IPS-NIHi7 (cell line): Measurements from ENCODE around the gene CFAP141.
"Not testable (repeated sequence)": the region's sequence is repeated elsewhere in the genome, so short reads cannot be mapped to it uniquely, and the experiment has no call there.

Experiments used
- DNase-seq: peaks from one replicate; pipeline ENCODE4 v3.0.0; 2012; ENCODE audit warnings: mixed read lengths; ENCODE audit errors: extremely low spot score

CFAP141 gene

DNA sequence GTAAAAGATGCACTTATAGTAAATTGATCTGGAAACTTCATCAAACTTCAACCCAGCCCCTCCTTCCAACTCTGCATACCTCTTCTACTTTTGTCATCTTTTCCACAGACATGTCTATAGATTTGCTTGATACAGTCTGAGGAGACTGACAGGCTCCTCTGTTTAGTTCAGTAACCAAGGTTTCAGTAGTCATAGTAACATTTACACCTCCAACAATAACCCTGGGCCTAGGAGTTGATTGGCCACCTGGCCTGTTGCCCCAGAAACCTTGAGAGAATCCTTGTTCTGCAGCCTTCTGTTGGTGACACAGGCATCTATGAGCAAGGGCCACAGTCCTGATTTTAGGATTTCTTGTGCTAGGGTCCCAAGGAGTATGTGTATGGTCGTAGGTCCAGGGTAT lies at the start of gene CFAP141:
TSS of gene CFAP141 (minus strand) at position 138 of the 400 bp plus-strand sequence. CDS start at position 112, 26 bp downstream.
- no peak for DNase-seq

DNA sequence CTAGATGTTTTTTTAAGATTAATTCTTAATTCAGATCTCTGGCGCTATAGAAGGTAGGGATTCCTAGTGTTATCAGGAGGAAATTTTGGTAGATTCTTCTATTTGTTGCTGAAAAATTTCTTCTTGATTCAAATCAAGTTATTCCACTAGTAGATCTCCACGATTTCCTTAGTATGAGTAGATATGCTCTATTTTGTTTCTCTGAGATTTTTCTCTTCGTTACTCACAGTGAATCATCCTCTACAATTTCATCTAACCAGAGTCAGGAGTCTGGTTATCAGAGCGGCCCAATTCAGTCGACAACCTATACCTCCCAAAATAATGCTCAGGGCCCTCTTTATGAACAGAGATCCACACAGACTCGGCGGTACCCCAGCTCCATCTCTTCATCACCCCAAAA lies 47.5 kb upstream of the CFAP141 start:
- DNase-seq = no peak

DNA sequence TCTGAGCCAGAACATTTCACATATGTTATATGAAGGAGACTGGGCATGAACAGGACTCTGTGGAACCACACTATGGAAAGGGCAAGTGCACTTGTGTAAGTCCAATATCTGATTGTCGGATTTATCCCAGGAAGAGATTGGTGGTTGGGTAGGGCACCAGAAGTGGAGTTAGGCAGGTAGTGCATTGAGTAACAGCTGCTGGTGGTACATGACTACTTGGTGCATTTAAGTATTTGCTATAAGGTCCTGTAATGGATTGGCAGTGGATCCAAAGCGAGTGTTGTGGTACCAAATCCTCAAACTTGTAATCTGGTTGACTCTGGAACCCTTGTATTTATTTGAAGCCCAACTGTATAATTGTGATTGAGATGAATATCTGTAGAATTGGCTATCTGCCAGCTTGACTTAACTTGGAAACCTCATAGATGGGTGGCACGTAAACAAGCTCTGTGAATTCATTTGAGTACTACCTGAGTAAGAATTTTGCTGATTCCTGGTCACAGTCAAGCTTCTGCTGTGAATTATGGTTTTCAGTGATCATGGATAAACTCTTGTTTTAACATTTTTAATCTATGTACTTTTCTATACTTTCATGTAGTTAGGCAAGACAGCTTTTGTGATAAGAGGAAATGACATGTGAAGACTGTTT lies 35.7 kb upstream of the CFAP141 start:
- no peak for DNase-seq

DNA sequence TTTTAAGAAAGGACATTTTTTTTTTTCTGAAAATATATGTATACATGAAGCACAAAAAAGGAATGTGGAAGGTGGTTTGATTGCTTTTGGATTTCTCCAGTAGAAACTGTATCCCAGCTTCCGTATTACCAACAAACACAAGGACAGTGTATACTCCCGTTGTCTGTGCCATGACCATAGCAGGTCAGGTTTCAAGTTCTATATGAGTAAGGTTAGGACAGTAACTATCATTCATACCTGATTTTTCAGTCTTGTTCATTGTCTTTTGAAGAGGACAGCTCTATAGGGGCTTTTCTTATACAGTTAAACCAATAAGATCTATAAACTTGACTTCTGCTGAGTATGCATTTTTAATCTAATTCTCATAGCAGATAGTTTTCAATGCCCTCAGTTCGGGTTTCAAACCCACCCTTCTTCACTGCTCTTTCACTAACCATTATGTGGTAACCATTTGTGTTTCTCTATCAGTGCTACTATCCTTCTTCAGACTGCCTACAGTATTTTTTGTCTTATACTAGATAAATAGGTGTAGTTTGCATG lies 34.2 kb upstream of the CFAP141 start:
- DNase-seq = no peak

DNA sequence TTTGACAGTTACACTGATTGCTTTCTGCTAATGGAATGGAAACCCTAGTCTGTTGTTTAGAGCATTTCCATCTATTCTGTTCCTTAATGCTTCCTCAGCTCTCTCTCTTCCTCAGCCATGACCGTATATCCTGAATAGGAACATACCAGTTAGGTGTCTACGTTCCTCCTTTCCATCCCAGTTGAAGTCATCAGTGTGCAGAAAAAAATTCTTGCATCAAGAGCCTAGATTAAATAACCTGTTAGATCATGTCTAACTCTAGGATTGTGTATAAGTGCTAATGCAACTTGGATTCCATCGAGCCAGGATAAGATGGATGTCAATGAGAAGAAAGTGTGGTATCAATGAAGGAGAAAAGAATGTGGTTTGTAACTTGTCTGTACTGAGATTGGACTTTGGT lies 33.4 kb upstream of the CFAP141 start:
- no peak for DNase-seq

DNA sequence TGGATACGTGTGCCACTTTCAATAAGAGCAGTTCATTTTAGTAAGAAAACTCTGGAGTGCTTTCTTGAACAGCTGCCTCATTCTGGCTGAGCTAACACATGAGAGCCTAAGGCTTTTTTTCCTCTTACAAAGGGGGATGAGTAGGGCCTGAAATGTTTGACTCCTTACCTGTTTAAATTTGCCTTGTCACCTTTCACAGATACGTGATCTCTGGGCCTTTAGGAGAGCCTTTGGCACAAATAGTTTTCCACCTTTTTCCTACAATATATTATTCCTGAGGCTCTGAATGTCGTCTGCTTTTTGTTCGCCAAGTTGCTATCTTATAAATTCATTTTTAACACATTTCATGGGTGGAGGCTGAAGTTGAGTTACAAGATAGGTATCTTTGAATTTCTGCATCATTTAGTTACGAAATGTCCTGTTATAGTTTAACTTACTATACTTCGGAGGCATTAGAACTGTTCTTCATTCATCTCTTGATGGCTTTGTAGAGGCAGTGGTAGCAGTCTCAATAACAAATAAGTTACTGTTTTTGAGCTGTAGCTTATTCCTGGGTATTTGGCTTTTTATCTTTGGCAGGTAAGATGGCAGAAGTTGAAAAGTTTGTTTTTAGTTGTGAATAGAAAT lies 31.9 kb upstream of the CFAP141 start:
- DNase-seq = no peak

DNA sequence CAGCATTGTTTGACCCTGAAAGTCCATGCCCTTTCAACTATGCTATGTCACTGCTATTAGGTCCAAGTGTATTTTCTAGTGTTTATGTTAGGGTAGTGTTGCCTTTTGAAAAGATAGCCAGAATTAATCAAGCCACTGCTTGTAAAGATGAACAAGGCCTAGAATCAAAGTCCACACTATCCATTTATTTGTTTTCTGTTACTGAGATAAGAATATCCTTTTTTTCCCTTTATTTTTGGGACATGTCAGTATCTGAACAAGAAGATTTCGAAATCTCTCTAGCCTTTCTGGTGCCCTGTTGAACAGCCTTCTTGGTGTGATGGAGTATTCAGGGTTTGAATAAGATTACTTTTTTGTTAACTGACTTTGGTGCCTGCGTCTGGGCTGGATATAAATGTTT lies 31.3 kb upstream of the CFAP141 start:
- no peak for DNase-seq

DNA sequence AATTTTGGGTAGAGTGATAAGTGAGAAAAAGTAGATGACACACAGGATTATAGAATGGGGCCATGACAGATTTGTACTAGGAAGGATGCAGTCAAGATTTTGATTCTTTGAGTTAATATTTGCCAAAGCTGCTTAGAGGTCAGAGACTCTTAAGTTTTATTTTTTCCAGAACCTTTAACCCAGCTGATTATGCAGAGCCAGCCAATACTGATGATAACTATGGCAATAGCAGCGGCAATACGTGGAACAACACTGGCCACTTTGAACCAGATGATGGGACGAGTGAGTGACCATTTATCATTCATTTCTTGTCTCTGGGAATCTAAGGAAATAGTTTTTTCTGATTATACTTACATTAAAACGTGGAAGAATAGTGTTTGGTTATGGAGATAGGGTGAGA lies 30.7 kb upstream of the CFAP141 start:
- DNase-seq = no peak

DNA sequence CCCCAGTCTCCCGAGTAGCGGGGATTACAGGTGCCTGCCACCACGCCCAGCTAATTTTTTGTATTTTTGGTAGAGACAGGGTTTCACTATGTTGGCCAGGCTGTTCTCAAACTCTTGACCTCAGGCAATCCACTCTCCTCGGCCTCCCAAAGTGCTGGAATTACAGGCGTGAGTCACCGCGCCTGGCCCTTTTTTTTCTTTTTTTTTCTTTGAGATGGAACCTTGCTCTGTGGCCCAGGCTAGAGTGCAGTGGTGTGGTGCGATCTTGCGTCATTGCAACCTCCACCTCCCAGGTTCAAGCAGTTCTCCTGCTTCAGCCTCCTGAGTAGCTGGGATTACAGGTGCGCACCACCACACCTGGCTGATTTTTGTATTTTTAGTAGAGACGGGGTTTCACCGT lies 27.0 kb upstream of the CFAP141 start:
- DNase-seq = not testable (repeated sequence)

DNA sequence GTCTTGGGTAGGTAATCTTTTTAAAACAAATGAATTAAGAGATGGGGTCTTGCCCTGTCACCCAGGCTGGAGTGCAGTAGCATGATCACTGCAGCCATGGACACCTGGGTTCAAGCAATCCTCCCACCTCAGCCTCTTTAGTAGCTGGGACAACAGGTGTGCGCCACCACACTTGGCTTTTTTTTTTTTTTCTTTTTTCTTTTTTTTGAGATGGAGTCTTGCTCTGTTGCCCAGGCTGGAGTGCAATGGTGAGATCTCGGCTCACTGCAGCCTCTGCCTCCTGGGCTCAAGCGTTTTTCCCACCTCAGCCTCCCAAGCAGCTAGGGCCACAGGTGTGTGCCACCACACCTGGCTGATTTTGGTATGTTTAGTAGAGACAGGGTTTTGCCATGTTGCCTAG lies 25.0 kb upstream of the CFAP141 start:
- DNase-seq = not testable (repeated sequence)

DNA sequence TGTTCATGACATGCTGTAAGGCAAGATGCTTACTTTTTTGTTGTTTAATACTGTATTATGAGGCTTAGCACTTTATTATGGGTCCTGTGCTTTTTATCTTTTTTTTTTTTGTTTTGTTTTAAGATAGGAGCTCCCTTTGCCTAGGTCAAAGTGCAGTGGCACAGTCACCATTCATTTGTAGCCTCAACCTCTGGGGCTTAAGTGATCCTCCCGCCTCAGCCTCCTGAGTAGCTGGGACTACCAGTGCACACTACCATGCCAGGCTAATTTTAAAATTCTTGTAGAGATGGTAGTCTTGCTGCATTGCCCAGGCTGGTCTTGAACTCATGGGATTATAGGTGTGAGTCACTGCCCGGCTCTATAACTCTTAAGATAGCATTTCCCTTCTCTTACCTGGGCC lies 19.2 kb upstream of the CFAP141 start:
- DNase-seq = no peak

DNA sequence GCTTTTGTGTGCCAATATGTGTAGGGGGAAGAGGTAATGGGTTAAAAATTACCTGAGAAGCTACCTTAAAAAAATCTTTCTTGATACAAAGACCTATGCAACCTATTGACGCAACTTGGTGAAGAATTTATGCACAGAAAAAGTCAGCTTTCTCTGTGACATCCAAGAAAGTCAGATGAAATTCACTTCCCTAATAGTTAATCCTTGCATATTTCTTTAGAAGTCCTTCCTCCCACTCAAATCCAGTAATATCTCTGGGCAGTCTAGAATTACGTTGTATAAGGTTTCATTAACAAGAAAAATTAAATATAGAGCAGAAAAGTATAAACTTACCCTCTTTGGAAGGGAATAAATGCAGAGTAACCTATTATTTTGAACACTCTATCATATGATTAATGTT lies 17.5 kb upstream of the CFAP141 start:
- no peak for DNase-seq

DNA sequence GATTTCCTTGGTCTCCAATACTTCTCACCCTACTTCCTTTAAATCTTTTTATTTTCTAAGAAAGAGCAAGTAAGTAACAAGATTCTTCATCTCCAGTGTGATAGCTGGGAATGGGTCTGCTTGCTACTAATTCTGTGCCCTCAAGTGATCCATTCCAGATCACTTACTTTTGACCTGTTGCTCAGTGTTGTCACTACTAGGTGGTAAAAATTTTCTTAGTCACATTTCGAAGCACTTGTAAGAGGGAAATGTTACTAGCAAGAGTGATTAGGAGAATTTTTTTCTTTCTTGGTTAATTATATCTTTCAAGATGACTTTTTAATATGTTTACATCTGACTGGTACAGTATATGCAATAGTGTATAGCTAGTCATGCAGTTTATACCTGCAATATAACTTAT lies 16.8 kb upstream of the CFAP141 start:
- no peak for DNase-seq

DNA sequence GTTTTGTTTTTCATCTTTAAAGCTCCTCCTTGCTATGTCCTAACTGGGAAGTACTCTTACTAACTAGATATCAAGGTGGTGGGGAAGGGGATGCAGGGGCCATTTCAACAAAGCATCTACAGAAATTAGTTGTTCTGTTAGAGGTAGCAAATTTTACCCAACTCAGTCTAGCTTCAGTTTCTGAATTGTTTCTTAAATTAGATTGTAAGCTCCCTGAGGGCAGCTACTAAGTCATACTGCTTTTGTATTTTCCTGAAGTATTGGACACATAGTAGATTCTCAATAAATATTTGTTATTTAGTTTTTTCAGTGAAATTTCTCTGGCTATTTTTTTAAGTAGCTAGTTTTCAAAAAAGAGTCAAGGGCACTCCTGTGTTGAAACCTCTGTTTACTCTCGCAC lies 16.4 kb upstream of the CFAP141 start:
- no peak for DNase-seq

DNA sequence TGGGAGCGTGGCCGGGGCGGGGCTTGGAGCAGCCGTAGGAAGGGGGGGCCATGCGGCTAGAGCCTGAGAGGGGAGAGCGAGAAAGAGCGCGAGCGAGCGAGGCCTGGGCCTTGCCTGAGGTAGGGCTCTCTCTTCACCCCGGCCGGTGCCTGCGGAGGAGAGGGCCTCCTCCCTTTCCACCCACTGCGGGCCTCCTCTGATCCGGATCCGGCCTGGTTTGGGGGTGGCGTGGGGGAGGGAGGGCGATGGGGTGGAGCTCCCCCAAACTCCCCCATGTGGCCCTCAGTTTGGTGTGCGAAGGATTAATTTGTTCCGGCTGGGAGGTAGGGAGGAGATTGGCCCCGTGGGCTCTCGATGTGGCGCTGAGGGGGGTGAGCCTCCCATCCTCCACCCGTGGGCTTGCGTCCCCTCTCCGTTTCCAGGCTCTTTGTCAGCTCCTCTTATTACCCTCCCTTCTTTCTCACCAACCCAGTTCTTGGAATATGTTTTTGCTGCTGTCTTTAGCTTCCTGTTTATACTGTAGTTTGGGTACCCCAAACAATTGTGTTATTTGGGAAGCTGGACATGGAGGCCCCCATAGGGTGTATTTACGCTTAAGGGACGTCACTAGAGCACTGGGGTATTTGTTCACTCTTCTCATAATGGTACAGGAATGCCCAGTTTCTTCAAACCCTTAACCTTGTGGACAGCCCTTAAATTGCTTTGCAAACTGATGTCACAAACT lies 15.3 kb upstream of the CFAP141 start:
- DNase-seq = peak; percentile 25

DNA sequence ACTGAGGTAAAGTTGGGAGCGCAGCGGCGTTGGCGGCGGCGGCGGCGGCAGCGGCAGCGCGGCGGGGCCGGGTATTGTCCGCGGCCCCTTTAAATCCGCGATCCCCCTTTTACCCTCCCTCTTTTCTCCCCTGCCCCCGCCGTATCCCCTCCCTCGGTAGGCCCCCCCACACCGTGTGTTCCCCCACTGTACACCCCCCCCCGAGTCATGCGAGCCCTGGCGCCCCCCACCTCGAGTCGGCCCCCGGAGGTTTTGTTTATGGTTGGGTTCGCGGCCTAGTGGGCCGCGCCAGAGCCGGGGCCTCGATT lies 14.8 kb upstream of the CFAP141 start:
- no peak for DNase-seq

DNA sequence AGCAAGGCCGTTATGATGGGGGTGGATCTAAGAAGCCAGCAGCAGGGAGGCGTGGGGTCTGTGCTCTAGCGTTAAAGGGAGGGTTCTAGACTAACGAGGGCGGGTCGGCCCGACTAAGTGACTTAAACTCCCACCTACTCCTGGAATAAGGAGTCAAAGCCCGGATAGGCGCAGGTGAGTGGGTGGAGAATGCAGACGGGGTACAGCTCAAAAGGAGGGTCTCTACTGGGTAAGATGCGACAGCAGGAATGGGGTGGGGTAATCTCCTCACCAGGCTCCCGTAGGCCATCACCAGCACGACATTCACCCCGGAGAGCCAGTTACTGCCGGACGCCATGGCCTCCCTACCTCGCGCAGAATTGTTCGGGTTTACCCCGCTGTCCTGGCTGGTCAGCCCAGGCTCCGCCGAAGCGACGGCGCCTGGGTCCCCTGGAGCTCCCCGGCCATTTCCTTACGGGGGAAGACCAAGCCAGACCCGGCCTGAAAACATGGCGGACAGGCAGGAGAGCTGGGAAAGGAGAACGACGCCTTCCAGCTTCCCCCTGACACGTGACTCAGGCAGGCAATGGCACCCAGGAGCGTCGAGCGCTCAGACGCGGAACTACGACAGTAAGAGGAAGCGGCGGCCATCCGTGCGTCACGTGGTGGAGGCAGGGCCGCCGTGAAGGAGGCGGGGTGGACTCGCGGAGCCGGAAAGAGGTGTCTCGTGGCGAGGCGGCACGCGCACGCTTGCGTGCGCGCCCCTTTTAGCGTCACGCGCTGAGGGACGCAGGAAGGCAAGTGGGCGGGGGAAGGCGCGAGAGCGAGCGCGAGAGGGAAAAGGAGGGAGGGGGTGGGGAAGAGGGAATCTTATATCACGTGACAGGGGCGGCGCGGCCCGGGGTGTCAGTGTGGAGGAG lies 14.2 kb upstream of the CFAP141 start, which contains the start of gene UBAP2L:
TSS of gene UBAP2L (plus strand) at position 885 of the 899 bp plus-strand sequence. CDS start 4,169 bp downstream, outside the sequence.
- DNase-seq = peak; percentile 96

DNA sequence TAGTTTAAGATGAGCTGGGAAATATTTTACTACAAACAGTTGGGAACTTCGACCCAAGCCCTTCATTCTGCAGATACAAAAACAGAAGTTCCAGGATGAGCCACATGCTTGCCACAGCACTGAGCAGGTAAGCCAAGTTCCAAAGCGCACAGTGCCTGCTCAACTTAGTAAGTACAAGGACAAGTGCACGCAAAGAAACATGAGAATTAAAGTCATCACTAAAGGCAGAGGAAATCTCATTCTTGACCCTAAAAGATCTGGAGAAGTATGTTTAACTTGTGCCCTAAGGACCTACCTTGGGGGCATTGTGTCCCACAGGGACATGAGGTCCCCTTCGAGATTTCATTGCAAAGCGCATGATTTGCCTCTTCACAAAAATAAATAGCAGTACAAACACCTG lies 13.4 kb upstream of the CFAP141 start:
- no peak for DNase-seq

DNA sequence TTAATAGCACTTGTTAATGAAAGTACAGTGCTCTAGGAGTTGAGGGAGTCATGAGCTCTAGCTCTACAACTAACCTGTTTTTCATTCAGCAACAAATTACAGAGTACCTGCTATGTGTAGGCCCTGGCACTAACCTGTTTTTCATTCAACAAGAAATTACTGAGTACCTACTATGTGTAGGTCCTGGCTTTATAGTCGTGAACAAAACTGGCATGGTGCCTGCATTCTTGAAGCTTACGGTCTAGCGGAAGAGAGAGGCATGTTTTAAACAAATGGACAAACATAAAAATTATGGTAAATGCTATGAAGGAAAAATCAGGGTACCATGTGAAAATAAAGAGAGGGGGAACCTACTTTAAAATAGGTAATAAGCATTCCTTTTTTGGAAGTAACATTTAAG lies 12.4 kb upstream of the CFAP141 start:
- DNase-seq = no peak

DNA sequence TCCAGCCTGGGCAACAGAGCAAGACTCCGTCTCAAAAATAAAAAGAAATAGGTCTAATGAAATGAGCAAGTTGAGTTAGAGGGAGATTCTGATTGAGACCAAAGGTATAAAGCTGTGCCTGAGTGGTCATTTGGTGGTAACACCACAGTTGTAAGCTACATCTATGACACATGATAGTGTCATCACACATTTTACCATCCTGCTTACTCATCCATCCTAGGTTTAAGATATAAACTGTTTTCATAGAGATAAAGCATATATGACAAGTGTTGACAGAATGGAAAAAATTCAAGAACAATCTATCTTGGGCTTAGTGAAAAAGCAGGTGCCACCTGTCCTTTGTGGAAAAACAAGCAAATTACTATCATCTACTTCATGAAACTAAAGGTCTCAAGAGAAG lies 7.1 kb upstream of the CFAP141 start:
- DNase-seq = no peak

DNA sequence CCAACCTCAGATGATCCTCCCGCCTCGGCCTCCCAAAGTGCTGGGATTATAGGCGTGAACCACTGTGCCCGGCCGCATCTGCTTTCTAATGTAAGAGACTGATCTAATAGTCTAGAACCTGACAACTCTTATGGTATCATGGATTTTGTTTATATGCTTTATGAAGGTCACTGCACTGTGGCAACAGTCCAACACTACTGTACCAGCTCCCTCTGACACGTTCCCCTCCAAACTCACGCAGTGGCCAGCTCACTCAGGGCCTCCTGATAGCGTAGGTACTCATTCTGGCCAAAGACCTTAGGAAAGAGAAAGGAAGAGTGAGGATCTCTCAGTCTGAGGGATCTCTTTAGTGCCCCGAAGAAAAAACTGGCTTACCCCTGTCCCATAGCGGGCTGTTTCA lies 6.0 kb upstream of the CFAP141 start:
- DNase-seq = no peak
